A673 (cell line): Measurements from ENCODE around the gene FITM1.

ENCODE experiments used
- CTCF ChIP-seq: fragments of 300-800, 200-600 bp; sonication (generic); conservative IDR thresholded peaks from 2 replicates; pipeline ENCODE4 v1.5.1; 2017; ENCODE audit warnings: low read depth, mild to moderate bottlenecking, antibody characterized with exemption, low read length, moderate library complexity, mixed read lengths
- EZH2 ChIP-seq: fragments of 200-600 bp; sonication (generic); IDR thresholded peaks from 2 replicates; pipeline ENCODE4 v1.6.1; 2017; ENCODE audit warnings: borderline replicate concordance, low read depth, mild to moderate bottlenecking, mixed read lengths, antibody characterized with exemption, low read length; ENCODE audit not compliant: poor library complexity, severe bottlenecking

- TF ChIP-seq EZH2 = no peak
- no peak for TF ChIP-seq CTCF
These were observed 35.3 kb downstream of the FITM1 start for GRCh38 chr14:24165785-24166184.
